HG03139 (cell line): Measurements from ENCODE around the gene ADAT3.
A peak's percentile ranks its signal among the peaks of the same experiment; 100 is the strongest.
"Not testable (repeated sequence)": the region's sequence is repeated elsewhere in the genome, so short reads cannot be mapped to it uniquely, and the experiment has no call there.

Experiments used
- ATAC-seq: cut with Tn5 transposase; IDR thresholded peaks from one replicate; pipeline ENCODE4 v1.9.1; 2021; ENCODE audit not compliant: unreplicated experiment

The ADAT3 gene

DNA sequence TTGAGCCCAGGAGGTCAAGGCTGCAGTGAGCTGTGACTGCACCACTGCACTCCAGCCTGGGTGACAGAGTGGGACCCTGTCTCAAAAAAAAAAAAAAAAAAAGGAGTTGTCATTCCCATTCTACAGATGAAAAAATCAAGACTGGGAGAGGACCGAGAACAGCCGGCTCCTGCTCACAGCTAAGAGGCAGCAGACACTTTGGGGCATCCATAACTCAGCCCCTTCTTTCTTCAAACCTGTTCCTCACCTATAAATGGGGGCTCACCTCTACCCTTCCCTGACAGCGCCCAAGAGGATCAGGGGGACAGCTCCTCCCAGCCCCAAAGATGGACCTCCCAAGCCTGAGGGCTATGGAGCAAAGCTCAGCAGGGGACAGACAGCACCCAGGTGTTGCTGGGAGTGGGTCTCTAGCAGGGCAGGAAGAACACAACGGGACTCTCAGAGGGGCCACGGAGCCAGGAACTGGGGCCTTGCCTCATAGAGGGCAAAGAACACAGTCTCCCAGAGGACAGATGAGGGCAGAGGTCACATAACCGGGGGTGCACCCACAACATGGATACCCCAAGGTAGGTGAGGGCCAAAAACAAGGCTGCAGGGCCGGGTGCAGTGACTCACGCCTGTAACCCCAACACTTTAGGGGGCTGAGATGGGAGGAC, 38.4 kb upstream of the ADAT3 start:
- ATAC-seq, result no peak

DNA sequence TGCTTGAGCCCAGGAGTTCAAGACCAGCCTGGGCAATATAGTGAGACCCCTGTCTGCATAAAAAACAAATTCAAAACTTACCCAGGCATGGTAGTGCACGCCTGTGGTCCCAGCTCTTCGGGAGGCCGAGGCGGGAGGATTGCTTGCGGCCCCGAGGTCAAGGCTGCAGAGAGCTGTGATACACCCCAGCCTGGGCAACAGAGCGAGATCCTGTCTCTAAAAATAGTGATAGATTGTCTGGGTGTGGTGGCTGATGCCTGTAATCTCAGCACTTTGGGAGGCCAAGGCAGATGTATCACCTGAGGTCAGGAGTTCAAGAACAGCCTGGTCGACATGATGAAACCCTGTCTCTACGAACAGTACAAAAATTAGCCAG, 37.9 kb upstream of the ADAT3 start:
- no peak for ATAC-seq

DNA sequence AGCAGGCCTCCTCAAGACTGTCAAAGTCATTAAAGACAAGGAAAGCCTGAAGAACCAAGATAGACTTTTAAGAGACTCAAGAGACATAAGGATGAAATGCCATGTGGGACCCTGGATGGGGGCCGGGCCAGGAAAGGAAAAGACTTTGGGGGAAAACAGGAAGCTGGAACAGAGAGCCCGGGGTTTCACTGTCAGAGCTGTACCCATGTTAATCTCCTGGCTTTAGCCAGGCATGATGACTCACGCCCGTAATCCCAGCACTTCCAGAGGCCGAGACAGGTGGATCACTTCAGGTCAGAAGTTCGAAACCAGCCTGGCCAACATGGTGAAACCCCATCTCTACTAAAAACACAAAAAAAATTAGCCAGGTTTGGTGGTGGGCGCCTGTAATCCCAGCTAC, 36.2 kb upstream of the ADAT3 start:
- no peak for ATAC-seq

DNA sequence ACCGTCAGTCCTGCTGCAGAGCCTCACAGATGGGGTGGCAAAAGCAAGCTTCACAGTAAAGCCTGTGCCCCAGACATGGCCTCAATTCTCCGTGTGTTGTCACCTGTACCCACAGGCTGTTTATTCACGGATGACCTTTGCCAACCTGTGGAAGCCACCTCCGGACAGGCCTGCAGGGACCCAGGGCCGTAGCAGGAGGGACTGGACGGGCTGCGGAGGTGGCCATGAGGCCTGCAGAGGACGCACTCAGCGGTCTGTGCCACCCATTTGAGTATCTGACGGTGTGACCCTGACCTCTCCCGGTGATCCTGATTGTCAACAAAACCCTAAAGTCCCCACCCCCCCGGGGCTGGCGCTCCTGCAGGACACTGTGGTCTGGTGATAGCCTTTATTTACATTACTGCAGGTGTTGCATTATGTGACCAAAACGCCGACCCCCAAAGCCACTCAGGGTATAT, 34.0 kb upstream of the ADAT3 start:
- no peak for ATAC-seq

DNA sequence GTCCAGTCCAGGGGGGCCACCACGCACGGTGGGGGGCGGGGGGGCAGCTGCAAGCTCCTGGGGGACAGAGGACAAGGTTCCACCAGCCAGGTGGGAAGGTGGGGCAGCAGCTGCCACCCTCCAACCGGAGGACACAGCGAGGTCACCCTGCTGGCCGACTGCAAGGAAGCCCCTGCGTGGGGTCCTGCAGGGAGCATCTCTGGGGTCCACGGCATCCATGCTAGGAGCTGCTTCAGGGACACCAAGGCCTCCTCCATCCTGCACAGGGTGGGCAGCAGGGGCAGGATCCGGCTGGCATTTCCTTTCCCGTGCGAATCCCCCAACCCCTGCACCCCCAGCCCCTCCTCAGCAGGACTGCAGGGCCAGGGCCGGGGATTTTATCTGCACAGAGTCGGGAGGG, 33.6 kb upstream of the ADAT3 start:
- no peak for ATAC-seq

DNA sequence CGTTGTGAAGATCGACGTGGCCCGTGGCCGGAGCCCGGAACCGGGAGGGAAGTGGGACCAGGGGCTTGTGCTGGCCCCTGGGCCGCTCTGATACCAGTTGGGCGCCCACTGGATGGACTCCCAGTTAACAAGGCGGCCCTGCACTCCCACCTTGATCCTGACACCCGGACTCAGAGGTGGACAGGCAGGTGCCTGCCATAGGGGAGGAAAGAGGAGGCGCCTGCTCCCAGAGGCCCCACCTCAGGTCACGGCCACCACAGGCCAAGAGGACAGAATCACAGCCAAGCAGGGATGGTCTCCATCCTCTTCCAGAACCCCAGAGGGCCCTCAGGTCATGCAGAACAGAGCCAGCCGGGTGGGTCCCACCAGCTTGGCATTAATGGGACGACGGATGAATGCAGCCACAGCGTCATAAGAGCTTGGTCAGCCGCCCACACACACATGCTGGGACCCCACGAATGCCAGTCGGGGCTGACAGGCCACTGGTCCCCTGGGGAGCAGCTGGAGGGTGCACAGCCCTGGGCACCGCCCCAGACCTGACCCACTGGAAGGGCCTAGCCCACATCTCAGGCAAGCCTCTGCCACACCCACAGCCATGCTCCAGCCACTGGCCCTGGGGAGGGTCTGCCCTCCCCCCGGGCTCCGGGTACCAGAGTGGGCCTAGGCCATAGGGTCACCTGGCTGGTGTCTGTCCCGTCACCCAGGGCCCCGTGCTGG, 32.2 kb upstream of the ADAT3 start:
- ATAC-seq, result no peak

DNA sequence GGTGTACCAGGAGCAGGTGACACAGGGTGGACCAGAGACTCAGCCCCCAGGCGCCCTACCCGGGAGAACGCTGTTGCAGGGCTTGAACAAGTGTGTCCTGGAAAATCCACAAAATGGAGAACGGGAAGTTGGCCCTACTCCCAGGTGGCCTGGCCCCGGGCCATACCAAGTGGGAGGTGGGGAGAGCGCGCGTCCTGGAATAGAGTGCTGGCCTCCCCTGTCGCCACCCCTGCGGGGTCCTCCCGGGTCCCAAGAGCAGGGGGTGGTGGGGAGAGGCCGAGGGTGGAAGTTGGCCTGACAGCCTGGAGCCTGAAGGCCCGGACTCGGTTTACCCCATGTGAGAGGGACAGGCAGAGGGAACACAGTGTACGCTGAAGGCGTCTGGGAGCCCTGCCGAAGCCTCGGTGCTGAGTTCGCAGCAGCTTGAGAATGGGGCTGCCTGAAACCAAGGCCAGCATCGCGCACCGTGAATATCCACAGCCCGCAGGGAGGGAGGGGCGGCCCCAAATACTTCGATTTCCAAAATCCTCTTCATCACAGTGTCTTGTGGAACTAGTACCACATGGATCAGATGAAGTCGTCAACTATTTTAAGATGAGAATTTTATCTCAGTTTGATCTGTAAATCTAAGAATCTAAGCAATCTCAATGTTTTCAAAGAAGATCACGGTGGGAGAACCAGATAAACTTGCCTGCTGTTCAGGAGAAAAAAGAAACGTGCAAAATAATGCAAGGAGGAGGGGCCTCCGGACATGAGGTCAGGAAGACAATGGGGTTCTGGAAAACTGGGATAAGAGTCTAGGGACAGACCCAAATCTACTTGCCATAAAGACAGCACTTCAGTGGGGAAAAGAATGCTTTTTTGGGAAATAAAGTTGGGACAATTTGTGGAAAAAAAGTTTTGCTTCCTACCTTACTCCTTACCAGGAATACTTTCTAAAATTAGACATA, 31.4 kb upstream of the ADAT3 start:
- no peak for ATAC-seq

DNA sequence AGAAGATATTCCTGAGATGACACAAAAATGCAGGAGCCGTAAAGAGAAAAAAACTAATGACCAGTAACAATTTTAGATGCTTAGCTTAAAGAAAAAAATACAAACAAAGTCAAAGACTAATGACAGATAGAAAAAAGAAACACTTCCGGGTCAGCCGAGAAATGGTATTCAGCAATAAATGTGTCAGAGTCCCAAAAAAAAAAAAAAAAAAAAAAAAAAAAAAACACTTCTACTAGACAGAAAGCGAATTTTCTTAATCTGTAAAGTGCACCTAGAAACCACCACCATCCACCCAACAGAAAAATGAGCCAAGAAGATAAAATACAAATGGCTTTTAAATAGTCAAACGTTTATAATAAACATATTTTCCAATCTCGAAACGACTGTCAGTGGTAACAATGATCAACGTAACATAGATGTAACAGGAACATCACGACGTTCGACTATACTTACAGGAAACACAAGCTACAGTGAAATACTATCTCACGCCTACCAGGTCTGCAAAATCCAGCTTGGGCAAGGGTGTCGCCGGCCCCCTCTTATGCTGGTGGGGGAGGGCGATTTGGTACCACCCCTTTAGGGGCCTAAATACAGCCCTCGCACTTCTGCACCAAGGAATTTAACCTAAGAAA, 30.5 kb upstream of the ADAT3 start:
- no peak for ATAC-seq

DNA sequence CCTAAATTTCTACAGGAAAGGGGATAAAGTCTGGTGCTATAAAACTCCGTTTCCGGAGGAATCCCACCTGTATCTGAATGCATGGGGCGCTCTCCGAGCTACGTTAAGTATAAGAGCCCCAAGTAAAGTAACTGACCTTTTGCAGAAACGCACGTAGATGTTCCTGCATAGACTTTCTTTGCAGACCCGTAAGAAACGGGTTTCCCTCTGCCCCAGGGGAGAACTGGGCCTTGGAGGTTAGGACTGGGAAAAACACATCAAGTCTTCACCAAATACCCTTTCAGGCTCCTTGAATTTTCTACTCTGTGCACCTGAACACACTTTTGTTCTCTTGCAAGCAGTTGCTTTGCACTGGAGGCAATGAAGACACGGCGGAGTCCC, 29.9 kb upstream of the ADAT3 start:
- ATAC-seq, result not testable (repeated sequence)

DNA sequence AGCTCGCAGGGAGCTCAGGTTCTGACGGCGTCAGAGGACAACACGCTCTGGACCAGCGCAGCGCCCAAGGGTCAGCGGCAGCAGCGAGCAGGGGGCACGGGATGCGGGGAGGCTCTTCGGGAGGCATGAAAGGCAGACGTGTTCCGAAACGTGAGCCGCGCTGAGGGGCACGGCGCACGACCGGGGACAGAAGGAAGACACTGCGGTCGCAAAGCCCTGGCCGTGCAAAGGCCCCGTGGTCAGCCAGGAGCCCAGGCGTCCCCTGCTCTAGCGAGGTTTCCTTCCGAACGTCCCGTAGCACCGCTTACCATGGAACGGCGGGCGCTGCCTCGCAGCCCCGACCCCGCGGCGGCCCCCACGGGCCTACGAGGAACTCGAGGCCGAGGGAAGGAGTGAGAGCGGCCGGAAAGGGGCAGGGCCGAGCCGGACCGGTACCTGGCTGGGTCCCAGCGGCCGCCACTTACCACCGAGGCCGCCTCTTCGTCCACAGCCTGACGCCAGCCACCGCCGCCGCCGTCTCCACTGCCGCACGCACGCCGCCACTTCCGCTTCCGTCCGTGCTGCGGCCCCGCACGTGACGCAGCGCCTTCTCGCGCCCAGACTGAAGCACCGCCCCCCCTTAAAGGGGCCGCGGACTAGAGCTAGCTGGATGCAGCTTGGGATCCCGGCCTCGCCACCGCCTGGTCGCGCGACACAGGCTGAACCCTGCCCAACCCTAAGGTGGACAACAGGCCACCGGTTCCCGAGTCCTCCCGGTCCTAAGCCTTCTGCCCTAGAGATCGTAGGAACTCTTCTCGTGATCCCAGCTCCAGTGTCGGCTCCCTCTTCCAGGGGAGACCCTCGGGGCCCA, 29.3 kb upstream of the ADAT3 start:
- peak; percentile 67 for ATAC-seq

DNA sequence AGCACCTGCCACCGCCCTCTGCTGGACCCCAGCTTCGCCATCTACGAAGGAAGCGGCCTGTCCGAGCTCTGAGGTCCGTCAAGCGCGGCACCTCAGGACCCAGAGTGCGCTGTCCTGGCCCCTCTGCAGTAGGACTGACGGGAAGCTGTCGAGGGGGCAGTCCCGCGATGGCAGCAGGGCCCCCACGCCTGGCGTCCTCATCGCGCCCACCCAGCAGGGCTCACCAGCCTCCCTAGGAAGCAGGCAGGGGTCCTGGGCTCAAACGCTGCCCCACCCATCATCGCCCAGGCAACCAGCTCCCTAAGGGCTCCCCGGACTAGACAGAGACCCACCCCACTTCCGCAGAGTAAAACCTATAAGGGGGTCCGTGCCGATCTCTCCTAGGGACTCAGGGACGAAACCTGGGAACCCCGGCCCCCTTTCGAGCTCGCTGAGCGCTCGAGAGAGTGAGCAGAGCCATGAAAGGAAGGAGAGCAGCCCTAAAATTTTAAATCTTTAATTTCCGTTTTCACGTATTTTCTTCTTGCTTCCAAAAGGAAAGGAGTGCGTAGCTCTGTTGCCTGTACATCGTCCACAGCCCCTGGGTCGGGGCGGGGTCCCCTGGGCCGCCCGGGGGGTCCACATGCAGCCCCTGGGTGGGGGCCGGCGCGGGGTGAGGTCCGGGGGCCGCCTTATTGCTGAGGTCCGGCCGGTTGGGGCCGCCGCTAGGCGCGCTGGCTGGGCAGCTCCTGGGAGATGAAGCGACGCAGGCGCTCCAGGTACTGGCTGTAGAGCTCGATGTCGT, 28.5 kb upstream of the ADAT3 start:
- not testable (repeated sequence) for ATAC-seq

DNA sequence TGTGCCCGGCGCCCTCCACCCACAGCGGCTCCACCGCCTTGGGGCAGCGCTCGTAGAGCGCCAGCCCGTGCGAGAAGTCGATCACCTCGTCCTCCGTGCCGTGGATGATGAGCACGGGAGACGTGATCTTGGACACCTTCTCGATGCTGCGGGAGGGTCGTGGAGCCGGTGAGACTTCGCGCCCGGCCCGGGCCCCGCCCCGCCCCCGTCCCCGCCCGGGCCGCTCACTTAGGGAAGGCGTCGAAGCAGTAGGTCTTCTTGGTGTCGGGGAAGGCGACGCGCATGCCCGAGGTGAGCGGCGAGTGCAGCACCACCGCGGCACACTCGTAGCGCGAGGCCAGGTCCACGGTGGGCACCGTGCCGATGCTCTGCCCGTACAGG, 27.9 kb upstream of the ADAT3 start:
- not testable (repeated sequence) for ATAC-seq

DNA sequence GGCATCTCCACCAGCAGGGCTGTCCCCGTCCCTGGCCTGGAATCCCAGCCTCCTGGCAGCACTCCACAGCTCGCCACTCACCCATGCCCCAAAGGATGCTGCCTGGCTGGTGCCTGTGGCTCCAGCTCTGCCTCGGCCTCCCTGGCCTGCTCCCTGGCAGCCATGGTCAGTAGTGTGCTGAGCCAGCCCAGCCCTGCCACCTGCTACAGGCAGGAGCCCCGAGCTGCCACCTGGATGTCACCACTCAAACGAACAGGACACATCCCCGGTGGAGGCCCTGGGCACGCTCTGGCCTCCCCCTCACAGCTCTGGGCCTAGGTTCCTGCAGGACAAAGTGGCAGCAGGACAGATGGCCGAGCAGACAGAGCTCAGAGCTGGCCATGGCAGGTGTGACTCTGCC, 26.6 kb upstream of the ADAT3 start:
- not testable (repeated sequence) for ATAC-seq

DNA sequence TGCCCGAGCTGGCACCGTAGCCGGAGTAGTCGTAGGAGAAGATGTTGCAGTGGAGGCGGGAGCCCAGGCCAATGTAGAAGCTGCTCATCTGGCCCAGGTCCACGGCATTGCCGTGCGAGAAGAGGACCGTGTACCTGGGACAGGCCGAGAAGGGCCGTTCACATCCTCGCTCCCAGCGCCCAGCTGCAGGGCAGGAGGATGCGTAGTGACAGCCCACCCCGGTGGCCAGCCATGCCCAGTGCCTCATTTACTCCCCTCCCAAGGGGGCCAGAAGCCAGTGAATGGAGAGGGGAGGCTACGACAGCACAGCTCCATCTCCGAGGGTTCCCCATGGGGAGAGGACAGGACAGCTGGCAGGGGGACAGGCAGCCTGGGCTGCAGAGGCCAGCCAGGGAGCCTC, 25.2 kb upstream of the ADAT3 start:
- ATAC-seq, result not testable (repeated sequence)

DNA sequence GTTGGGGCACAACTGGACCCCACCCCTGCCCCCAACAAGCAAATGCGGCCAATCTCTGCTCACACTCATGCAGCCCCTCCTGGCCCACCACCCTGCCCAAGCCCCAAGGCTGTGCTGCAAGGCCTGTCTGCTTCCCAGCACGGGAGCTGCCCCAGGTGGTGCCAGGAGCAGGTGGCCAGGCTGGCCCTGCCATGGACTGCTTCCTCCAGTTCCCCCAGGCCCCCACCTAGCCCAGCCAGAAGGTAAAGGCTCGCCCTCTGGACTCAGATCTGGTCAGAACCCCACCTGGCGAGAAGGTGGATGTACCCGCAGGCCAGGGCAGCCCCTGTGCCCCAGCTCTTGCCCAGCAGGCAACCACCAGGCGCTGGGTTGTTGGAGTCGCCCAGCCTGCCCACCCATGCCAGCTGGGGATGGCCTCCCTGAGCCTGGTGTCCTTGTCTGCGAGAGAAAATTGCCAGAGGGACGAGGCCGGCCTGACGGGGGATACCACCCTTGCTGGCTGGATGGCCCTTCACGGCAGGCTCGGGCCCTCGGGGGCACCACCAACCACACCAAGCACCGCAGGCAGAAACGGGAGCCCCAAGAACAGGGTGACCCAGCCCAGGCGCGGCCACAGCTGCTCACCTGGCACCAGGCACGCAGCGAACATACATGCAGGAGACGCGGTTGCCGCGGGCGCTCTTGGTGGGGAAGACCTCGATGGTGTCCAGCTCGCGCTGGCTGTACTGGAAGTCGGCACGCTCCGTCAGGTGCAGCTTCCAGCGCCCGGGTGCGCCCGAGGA, 24.4 kb upstream of the ADAT3 start:
- ATAC-seq, result no peak

DNA sequence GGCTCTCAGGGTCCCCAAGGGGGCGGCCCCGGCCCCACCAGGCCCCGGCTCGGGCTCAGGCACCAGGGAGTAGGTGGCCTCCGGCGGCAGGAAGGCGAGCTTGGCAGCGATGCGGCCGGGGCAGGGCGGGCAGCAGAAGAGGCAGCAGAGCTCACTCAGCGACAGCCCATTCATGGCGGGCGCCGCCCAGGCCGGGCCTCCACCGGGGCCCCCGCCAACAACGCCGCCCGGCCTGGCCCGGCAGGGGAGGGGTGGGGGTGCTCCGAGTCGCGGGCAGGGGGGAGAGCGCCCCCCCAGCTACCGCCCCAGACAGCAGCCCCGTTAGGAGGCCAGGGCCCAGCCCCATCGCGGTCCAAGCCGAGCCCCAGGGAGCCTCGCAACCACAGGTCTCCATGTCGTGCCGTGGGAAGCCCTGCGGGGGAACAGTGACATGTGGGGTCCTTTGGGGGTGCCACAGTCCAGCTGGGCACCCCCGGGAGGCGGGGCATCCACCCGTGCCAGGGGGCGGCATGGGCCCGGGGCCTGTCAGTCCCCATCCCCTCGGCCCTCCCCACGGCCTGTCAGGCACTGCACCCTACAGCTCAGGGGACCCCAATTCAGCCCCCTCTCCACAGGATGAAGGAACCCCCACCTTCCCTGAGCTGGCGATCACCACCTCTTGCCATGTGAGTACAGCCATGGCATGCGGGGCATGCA, 23.7 kb upstream of the ADAT3 start:
- not testable (repeated sequence) for ATAC-seq

DNA sequence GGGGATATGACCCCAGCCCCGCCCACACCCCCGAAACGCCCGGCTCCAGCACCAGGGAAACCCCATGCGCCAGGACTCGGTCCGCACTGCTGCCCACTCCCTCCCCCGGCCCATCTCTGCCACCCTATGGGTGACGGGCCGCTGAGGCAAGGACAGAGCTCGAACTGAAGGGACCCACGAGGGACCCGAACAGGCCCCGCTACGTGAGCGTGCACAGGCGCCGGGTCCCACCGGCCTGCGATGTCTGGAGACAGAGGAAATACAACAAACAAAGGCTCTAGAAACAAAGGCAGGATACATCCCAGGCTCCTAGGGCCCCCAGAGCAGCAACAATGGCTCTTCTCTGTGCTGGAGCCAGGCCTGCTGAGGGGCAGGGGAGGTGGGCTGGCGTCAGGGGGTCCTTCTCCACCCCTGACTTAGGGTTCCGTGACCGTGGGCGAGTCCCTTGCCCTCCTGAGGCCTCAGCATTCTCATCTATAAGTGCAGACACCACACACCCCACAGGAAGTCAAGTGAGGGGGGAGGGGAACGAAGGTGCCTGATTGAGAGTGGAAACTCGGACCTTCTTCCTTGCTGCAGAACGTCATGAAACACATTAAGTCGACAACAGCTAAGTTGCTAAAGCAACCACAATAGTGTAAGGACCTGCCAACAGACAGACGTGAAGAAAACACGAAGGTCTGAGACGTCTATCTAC, 23.0 kb upstream of the ADAT3 start:
- no peak for ATAC-seq
